Measurements from ENCODE around the gene KARS1. TPM values are rescaled to one million over a fixed set of nuclear protein-coding genes. Genes with fewer than 3 reads are reported as not detected.
A peak's percentile ranks its signal among the peaks of the same experiment; 100 is the strongest.

KARS1 gene
- total RNA-seq, 1 donor from 2014 or later = 90.5 TPM

GRCh38 chr16:75632857-75633256 is 14.6 kb downstream of the KARS1 start:
- H3K36me3 ChIP-seq = peaks cover 100% of the 10 kb centered on the region
- no peak for TF ChIP-seq CTCF (IDR thresholded peaks at IDR 0.05)
- no peaks in the 10 kb centered on the region for H3K9me3 ChIP-seq
- H3K4me1 ChIP-seq = peaks cover 8% of the 10 kb centered on the region
- no peak overlapping the region for H3K27ac ChIP-seq
- H3K27me3 ChIP-seq = no peaks in the 10 kb centered on the region
- no peak overlapping the region for H3K4me3 ChIP-seq
- ATAC-seq (no peak), DNase-seq (no peak)
- intact Hi-C loops (cut with DNase I) = no loop called here

- Histone ChIP-seq H3K27ac (no peak overlapping the region), H3K36me3 (peaks cover 96% of the 10 kb centered on the region), H3K9me3 (no peaks in the 10 kb centered on the region), H3K4me1 (peaks cover 17% of the 10 kb centered on the region), H3K4me3 (no peak overlapping the region), H3K27me3 (no peaks in the 10 kb centered on the region)
- intact Hi-C loops (cut with DNase I) = no loop called here
- no peak for DNase-seq
- no peak for TF ChIP-seq CTCF (IDR thresholded peaks at IDR 0.05)
- ATAC-seq = no peak
Measured at GRCh38 chr16:75630052-75630451, 17.4 kb downstream of the KARS1 start.

DNA sequence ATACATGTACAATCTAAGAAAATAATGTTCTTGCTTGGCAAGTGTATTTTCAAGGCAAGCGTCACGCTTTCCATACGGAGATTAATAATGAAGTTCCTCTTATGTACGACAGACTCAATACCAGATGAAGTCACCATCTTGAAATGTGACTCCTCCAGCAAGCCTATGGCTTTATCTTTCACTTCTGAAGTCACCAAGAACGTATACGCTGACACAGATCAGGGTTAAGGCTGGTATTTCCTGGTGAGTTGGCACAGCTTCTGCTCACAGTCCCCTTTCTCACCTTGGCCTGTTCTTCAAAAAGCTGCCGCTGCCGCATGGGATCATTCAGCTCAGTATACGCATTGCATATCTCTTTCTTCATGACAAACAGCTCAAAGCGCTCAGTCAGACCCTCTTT is 18.3 kb downstream of the KARS1 start:
- intact Hi-C loops (cut with DNase I) = no loop called here
- TF ChIP-seq CTCF (IDR thresholded peaks at IDR 0.05) = no peak
- peaks cover 87% of the 10 kb centered on the region for H3K36me3 ChIP-seq
- DNase-seq (no peak), ATAC-seq (no peak)
- H3K27ac ChIP-seq = no peak overlapping the region
- peaks cover 17% of the 10 kb centered on the region for H3K4me1 ChIP-seq
- H3K27me3 ChIP-seq = no peaks in the 10 kb centered on the region
- no peak overlapping the region for H3K4me3 ChIP-seq
- no peaks in the 10 kb centered on the region for H3K9me3 ChIP-seq

DNA sequence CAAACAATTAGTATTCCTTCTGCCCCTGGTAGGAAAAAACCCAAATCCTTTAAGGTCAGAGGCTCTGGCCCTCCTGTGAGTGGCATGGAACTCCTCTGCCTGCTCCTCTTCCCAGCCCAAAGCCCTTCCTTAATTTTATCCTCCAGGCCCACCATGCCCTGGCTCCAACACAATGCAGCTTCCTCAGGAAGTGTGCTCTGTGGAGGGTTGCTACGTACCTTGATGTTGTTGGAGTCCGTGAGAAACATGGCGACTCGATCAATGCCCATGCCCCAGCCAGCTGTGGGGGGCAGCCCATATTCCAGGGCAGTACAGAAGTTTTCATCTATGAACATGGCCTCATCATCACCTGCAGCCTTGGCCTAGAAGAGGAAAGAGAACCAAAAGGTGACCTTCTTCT is 19.1 kb downstream of the KARS1 start:
- ATAC-seq (no peak), DNase-seq (no peak)
- Histone ChIP-seq H3K27me3 (no peaks in the 10 kb centered on the region), H3K4me1 (peaks cover 17% of the 10 kb centered on the region), H3K36me3 (peaks cover 79% of the 10 kb centered on the region), H3K9me3 (no peaks in the 10 kb centered on the region), H3K27ac (peak overlapping the region; percentile 25), H3K4me3 (no peak overlapping the region)
- no peak for TF ChIP-seq CTCF (IDR thresholded peaks at IDR 0.05)
- intact Hi-C loops (cut with DNase I) = no loop called here

DNA sequence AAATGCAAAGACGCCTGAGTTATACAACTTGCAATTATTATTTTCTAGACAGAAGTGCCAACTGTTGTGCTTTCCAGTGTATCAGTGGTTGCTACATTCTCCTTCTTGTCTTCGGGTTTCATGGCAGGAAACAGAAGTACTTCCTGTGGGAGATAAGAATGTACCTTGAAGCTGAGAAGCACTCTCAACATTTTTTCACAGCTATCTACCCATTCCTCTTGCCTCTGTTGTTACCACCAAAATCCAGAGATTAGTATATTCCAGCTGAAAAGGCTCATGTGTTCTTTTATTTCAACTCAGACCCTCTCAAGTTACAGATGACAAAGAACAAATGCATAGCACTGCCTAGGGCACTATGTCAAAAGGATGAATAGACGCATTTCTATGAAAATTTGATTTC is 19.6 kb downstream of the KARS1 start:
- no peak for TF ChIP-seq CTCF (IDR thresholded peaks at IDR 0.05)
- Histone ChIP-seq H3K27ac (peak overlapping the region; percentile 25), H3K27me3 (no peaks in the 10 kb centered on the region), H3K9me3 (no peaks in the 10 kb centered on the region), H3K4me1 (peaks cover 17% of the 10 kb centered on the region), H3K4me3 (no peak overlapping the region), H3K36me3 (peaks cover 74% of the 10 kb centered on the region)
- no peak for DNase-seq
- peak; percentile 5 for ATAC-seq
- intact Hi-C loops (cut with DNase I) = no loop called here

GRCh38 chr16:75626806-75627205 is 20.7 kb downstream of the KARS1 start:
- Histone ChIP-seq H3K4me3 (no peak overlapping the region), H3K36me3 (peaks cover 64% of the 10 kb centered on the region), H3K27me3 (no peaks in the 10 kb centered on the region), H3K4me1 (peaks cover 23% of the 10 kb centered on the region), H3K9me3 (no peaks in the 10 kb centered on the region), H3K27ac (no peak overlapping the region)
- no peak for DNase-seq
- intact Hi-C loops (cut with DNase I) = no loop called here
- TF ChIP-seq CTCF (IDR thresholded peaks at IDR 0.05) = no peak
- no peak for ATAC-seq

Measured in upper lobe of right lung (tissue), 1 donor.